ENCODE data around the gene OR2L3. TPM values are rescaled to one million over a fixed set of nuclear protein-coding genes. Genes with fewer than 3 reads are reported as not detected.

The OR2L3 gene

GRCh38 chr1:248098529-248098928 is 51.9 kb downstream of the OR2L3 start:
- WGBS, 2 donors (ENCODE audit: extremely low coverage in 2 of 2, insufficient read length in 2 of 2, insufficient replicate concordance in 1 of 2) = no CpG with 5 or more reads among the region's 1 CpG
- Histone ChIP-seq H3K9ac (ENCODE audit: low read depth, low read length, poor library complexity) (no peak overlapping the region), H3K4me3 (ENCODE audit: low read length in 2 of 2) (no peak overlapping the region), H3K9me3 (replicated peaks in 1 of 2; ENCODE audit: control insufficient read depth in 2 of 2, insufficient read depth in 1 of 2, low read depth in 1 of 2, low read length in 2 of 2) (peaks cover 0 to 13% of the 10 kb centered on the region in 2 donors), H2BK120ac (ENCODE audit: low read depth, low read length) (no peak overlapping the region), H2AFZ (ENCODE audit: low read length) (no peak overlapping the region), H3K18ac (ENCODE audit: low read length) (no peak overlapping the region), H2BK12ac (ENCODE audit: low read length) (no peak overlapping the region), H3K36me3 (replicated peaks in 1 of 2; ENCODE audit: control insufficient read depth in 2 of 2, insufficient read depth in 2 of 2, low read length in 2 of 2) (no peaks in the 10 kb centered on the region), H3K27me3 (ENCODE audit: control insufficient read depth in 3 of 3, insufficient read depth in 3 of 3, low read depth in 1 of 3, low read length in 3 of 3) (no peaks in the 10 kb centered on the region), H2BK5ac (ENCODE audit: low read length) (no peak overlapping the region), H3K4ac (ENCODE audit: low read length) (no peak overlapping the region), H3K4me2 (ENCODE audit: insufficient read depth, low read length, poor library complexity, severe bottlenecking) (no peak overlapping the region), H3K4me1 (ENCODE audit: control insufficient read depth in 2 of 2, insufficient read depth in 1 of 2, low read depth in 1 of 2, low read length in 2 of 2) (no peaks in the 10 kb centered on the region), H3K14ac (ENCODE audit: low read length) (no peak overlapping the region), H4K8ac (ENCODE audit: low read depth, low read length) (no peak overlapping the region), H3K23ac (ENCODE audit: low read depth, low read length, poor library complexity) (no peak overlapping the region), H2BK15ac (ENCODE audit: low read length) (no peak overlapping the region), H3K79me1 (ENCODE audit: low read depth, low read length) (no peaks in the 10 kb centered on the region), H2AK5ac (ENCODE audit: low read depth, low read length) (no peak overlapping the region), H3K27ac (replicated peaks; ENCODE audit: low read length) (no peak overlapping the region), H4K91ac (ENCODE audit: low read depth, low read length, poor library complexity) (no peak overlapping the region)
- no peak for DNase-seq (ENCODE audit: low spot score)

- Histone ChIP-seq H3K18ac (ENCODE audit: low read length) (no peak overlapping the region), H3K79me1 (ENCODE audit: low read depth, low read length) (no peaks in the 10 kb centered on the region)
Measured at GRCh38 chr1:248102847-248103246, 56.2 kb downstream of the OR2L3 start.

GRCh38 chr1:248111157-248111556 is 64.5 kb downstream of the OR2L3 start:
- WGBS, 2 donors (ENCODE audit: extremely low coverage in 2 of 2, insufficient read length in 2 of 2, insufficient replicate concordance in 1 of 2) = no CpG with 5 or more reads among the region's 5 CpGs
- Histone ChIP-seq H3K27me3 (ENCODE audit: control insufficient read depth in 3 of 3, insufficient read depth in 3 of 3, low read depth in 1 of 3, low read length in 3 of 3) (no peaks in the 10 kb centered on the region), H2AFZ (ENCODE audit: low read length) (no peak overlapping the region), H3K4me3 (ENCODE audit: low read length in 2 of 2) (no peak overlapping the region), H3K27ac (replicated peaks; ENCODE audit: low read length) (no peak overlapping the region), H2BK120ac (ENCODE audit: low read depth, low read length) (no peak overlapping the region), H3K36me3 (replicated peaks in 1 of 2; ENCODE audit: control insufficient read depth in 2 of 2, insufficient read depth in 2 of 2, low read length in 2 of 2) (no peaks in the 10 kb centered on the region), H4K91ac (ENCODE audit: low read depth, low read length, poor library complexity) (no peak overlapping the region), H3K4me2 (ENCODE audit: insufficient read depth, low read length, poor library complexity, severe bottlenecking) (no peak overlapping the region), H2BK12ac (ENCODE audit: low read length) (no peak overlapping the region), H3K18ac (ENCODE audit: low read length) (no peak overlapping the region), H3K79me1 (ENCODE audit: low read depth, low read length) (no peaks in the 10 kb centered on the region), H3K9me3 (replicated peaks in 1 of 2; ENCODE audit: control insufficient read depth in 2 of 2, insufficient read depth in 1 of 2, low read depth in 1 of 2, low read length in 2 of 2) (peaks cover 2 to 22% of the 10 kb centered on the region in 2 donors), H3K4ac (ENCODE audit: low read length) (no peak overlapping the region), H4K8ac (ENCODE audit: low read depth, low read length) (no peak overlapping the region), H3K4me1 (ENCODE audit: control insufficient read depth in 2 of 2, insufficient read depth in 1 of 2, low read depth in 1 of 2, low read length in 2 of 2) (no peaks in the 10 kb centered on the region), H3K9ac (ENCODE audit: low read depth, low read length, poor library complexity) (no peak overlapping the region), H3K23ac (ENCODE audit: low read depth, low read length, poor library complexity) (no peak overlapping the region), H2BK5ac (ENCODE audit: low read length) (no peak overlapping the region), H2AK5ac (ENCODE audit: low read depth, low read length) (no peak overlapping the region), H2BK15ac (ENCODE audit: low read length) (no peak overlapping the region), H3K14ac (ENCODE audit: low read length) (no peak overlapping the region)
- DNase-seq (ENCODE audit: low spot score) = no peak

More at GRCh38 chr1:248102847-248103246, 56.2 kb downstream of the OR2L3 start:
- no peaks in the 10 kb centered on the region for H3K27me3 ChIP-seq (ENCODE audit: control insufficient read depth in 3 of 3, insufficient read depth in 3 of 3, low read depth in 1 of 3, low read length in 3 of 3)
- H3K4me2 ChIP-seq (ENCODE audit: insufficient read depth, low read length, poor library complexity, severe bottlenecking) = no peak overlapping the region
- no peak overlapping the region for H3K23ac ChIP-seq (ENCODE audit: low read depth, low read length, poor library complexity)
- H3K36me3 ChIP-seq (replicated peaks in 1 of 2; ENCODE audit: control insufficient read depth in 2 of 2, insufficient read depth in 2 of 2, low read length in 2 of 2) = no peaks in the 10 kb centered on the region
- no peak overlapping the region for H3K9ac ChIP-seq (ENCODE audit: low read depth, low read length, poor library complexity)
- no peak overlapping the region for H4K8ac ChIP-seq (ENCODE audit: low read depth, low read length)
- H2BK120ac ChIP-seq (ENCODE audit: low read depth, low read length) = no peak overlapping the region
- DNase-seq (ENCODE audit: low spot score) = no peak
- H2AK5ac ChIP-seq (ENCODE audit: low read depth, low read length) = no peak overlapping the region
- H4K91ac ChIP-seq (ENCODE audit: low read depth, low read length, poor library complexity) = no peak overlapping the region
- no peak overlapping the region for H3K4ac ChIP-seq (ENCODE audit: low read length)
- peaks cover 0 to 13% of the 10 kb centered on the region in 2 donors for H3K9me3 ChIP-seq (replicated peaks in 1 of 2; ENCODE audit: control insufficient read depth in 2 of 2, insufficient read depth in 1 of 2, low read depth in 1 of 2, low read length in 2 of 2)
- H2BK5ac ChIP-seq (ENCODE audit: low read length) = no peak overlapping the region
- no peaks in the 10 kb centered on the region for H3K4me1 ChIP-seq (ENCODE audit: control insufficient read depth in 2 of 2, insufficient read depth in 1 of 2, low read depth in 1 of 2, low read length in 2 of 2)
- no peak overlapping the region for H2AFZ ChIP-seq (ENCODE audit: low read length)
- no peak overlapping the region for H3K14ac ChIP-seq (ENCODE audit: low read length)
- H2BK15ac ChIP-seq (ENCODE audit: low read length) = no peak overlapping the region
- no peak overlapping the region for H2BK12ac ChIP-seq (ENCODE audit: low read length)
- H3K4me3 ChIP-seq (ENCODE audit: low read length in 2 of 2) = no peak overlapping the region
- H3K27ac ChIP-seq (replicated peaks; ENCODE audit: low read length) = no peak overlapping the region

Small RNA genes lying within 50 kb of the gene (small RNA-seq; reads per million reads assigned to genes)
- not detected for gene RF00019 (ENCODE audit: insufficient read depth)
